ENCODE results near the gene USF2. TPM values are rescaled to one million over a fixed set of nuclear protein-coding genes. Genes with fewer than 3 reads are reported as not detected.

USF2 gene
- total and polyA plus RNA-seq, 2 of the 8 experiments (the other 6 are each of a cell fraction or from before 2014, with no cell fraction given), result 74.1 to 109 TPM

GRCh38 chr19:35256566-35256965 is 12.2 kb upstream of the USF2 start:
- WGBS, 2 experiments (ENCODE audit: extremely low coverage in 1 of 2, insufficient coverage in 1 of 2, insufficient read length in 1 of 2, insufficient replicate concordance in 2 of 2, low coverage in 1 of 2, low lambda C conversion rate in 2 of 2, missing lambda C conversion rate in 1 of 2), result 93% methylated on average over 2 of the region's 2 CpGs; no CpG with 5 or more reads in 1 of the 2 experiments
- Histone ChIP-seq H3K27ac (ENCODE audit: low read depth, low read length) (no peak overlapping the region), H4K20me1 (replicated peaks in 1 of 2; ENCODE audit: control insufficient read depth in 1 of 2, insufficient read depth in 2 of 2, low read length in 2 of 2) (peaks cover 26 to 36% of the 10 kb centered on the region in 2 experiments), H3K23me2 (ENCODE audit: low read depth, low read length) (no peaks in the 10 kb centered on the region), H2BK12ac (ENCODE audit: low read depth, low read length) (no peak overlapping the region), H3K4ac (replicated peaks; ENCODE audit: insufficient read length, low read depth, low read length) (no peak overlapping the region), H2AFZ (ENCODE audit: low read length) (no peak overlapping the region), H2AK5ac (ENCODE audit: low read depth, low read length) (no peak overlapping the region), H3K79me1 (ENCODE audit: low read depth, low read length) (peaks cover 21% of the 10 kb centered on the region), H2BK15ac (ENCODE audit: low read length) (no peak overlapping the region), H3K56ac (replicated peaks; ENCODE audit: insufficient read length, low read depth, low read length) (no peak overlapping the region), H3K27me3 (replicated peaks in 1 of 4; ENCODE audit: control insufficient read depth in 3 of 4, extremely low read depth in 1 of 4, insufficient read depth in 3 of 4, low read length in 3 of 4) (no peaks in the 10 kb centered on the region), H3K18ac (ENCODE audit: extremely low read depth, low read length) (no peak overlapping the region), H3K4me3 (ENCODE audit: extremely low read depth in 1 of 4, insufficient read depth in 2 of 4, low read depth in 3 of 4, low read length in 4 of 4) (no peak overlapping the region), H4K91ac (replicated peaks; ENCODE audit: insufficient read length, low read length) (no peak overlapping the region), H3K4me2 (ENCODE audit: insufficient read depth in 1 of 2, low read depth in 2 of 2, low read length in 2 of 2) (no peak overlapping the region), H2BK5ac (ENCODE audit: low read depth, low read length) (no peak overlapping the region), H3K23ac (ENCODE audit: insufficient read length) (no peak overlapping the region), H2BK120ac (replicated peaks; ENCODE audit: low read depth, low read length) (no peak overlapping the region), H4K8ac (ENCODE audit: extremely low read depth, insufficient read depth, low read length) (no peak overlapping the region), H3K4me1 (replicated peaks in 1 of 4; ENCODE audit: control insufficient read depth in 3 of 4, insufficient read depth in 4 of 4, low read length in 3 of 4) (peaks cover 0 to 5% (median 2%) of the 10 kb centered on the region in 4 experiments; a peak in 2 of 7 replicates), H2BK20ac (ENCODE audit: low read length) (no peak overlapping the region), H3K9me3 (ENCODE audit: insufficient read depth in 2 of 2, low read depth in 1 of 2, low read length in 1 of 2) (no peaks in the 10 kb centered on the region), H3K79me2 (ENCODE audit: control insufficient read depth in 1 of 2, insufficient read depth in 2 of 2, low read length in 2 of 2) (peaks cover 0 to 38% of the 10 kb centered on the region in 2 experiments; a peak in 3 of 4 replicates), H3K14ac (ENCODE audit: insufficient read length) (no peak overlapping the region), H4K5ac (ENCODE audit: insufficient read length, low read depth, low read length) (no peak overlapping the region), H3K9ac (replicated peaks in 1 of 4; ENCODE audit: extremely low read depth in 1 of 4, low read depth in 3 of 4, low read length in 3 of 4) (no peak overlapping the region), H3K36me3 (ENCODE audit: control insufficient read depth in 2 of 4, insufficient read depth in 4 of 4, low read length in 3 of 4) (peaks cover 27 to 46% (median 37%) of the 10 kb centered on the region in 4 experiments)
- CTCF ChIA-PET (ENCODE audit: partially characterized antibody), result interaction anchor here (0.6 to 1.3 kb wide), 7 partner anchors 8 to 121 kb away, joined by 3 to 4 read pairs (median 3); no protein-coding TSS in a partner anchor
- no peak for FAIRE-seq
- POLR2A ChIA-PET (ENCODE audit: partially characterized antibody), result interaction anchor here (0.7 to 9.8 kb wide), 6 partner anchors 8 to 146 kb away, joined by 3 to 146 read pairs (median 4); partner anchors contain the start of genes FXYD7, HAMP and USF2
- DNase-seq (ENCODE audit: low read depth in 1 of 2, low spot score in 2 of 2), result no peak
- TF ChIP-seq GABPA (IDR thresholded peaks at IDR 0.05; ENCODE audit: borderline replicate concordance, insufficient read depth, low read length), result no peak
- no peak for TF ChIP-seq SIN3A (conservative IDR thresholded peaks at IDR 0.05 in 1 of 2, IDR thresholded peaks at IDR 0.05 in 1 of 2; ENCODE audit: low read depth in 1 of 2, low read length in 2 of 2)
- no peak for TF ChIP-seq BRCA1 (IDR thresholded peaks at IDR 0.05; ENCODE audit: low read depth, low read length)
- TF ChIP-seq TAF1 (IDR thresholded peaks at IDR 0.05; ENCODE audit: low read depth, low read length), result no peak
- TF ChIP-seq RBBP5 (IDR thresholded peaks at IDR 0.05; ENCODE audit: borderline replicate concordance, low read depth, low read length), result no peak
- TF ChIP-seq JUN (IDR thresholded peaks at IDR 0.05; ENCODE audit: low read depth, low read length), result no peak
- no peak for TF ChIP-seq MAX (IDR thresholded peaks at IDR 0.05)
- no peak for TF ChIP-seq HDAC2 (IDR thresholded peaks at IDR 0.05; ENCODE audit: borderline replicate concordance in 1 of 2, low read depth in 2 of 2, low read length in 2 of 2)
- TF ChIP-seq SRF (IDR thresholded peaks at IDR 0.05; ENCODE audit: low read depth, low read length), result no peak
- TF ChIP-seq BACH1 (IDR thresholded peaks at IDR 0.05; ENCODE audit: low read length), result no peak
- TF ChIP-seq KDM4A (IDR thresholded peaks at IDR 0.05; ENCODE audit: low read depth, low read length, severe bottlenecking), result no peak
- TF ChIP-seq RFX5 (IDR thresholded peaks at IDR 0.05; ENCODE audit: borderline replicate concordance, low read depth, low read length), result no peak
- TF ChIP-seq NRF1 (IDR thresholded peaks at IDR 0.05; ENCODE audit: low read depth, low read length), result no peak
- no peak for TF ChIP-seq CHD2 (IDR thresholded peaks at IDR 0.05; ENCODE audit: low read length)

Data from H1 (cell line).